ENCODE measurements around the gene CCDC50.

DNA sequence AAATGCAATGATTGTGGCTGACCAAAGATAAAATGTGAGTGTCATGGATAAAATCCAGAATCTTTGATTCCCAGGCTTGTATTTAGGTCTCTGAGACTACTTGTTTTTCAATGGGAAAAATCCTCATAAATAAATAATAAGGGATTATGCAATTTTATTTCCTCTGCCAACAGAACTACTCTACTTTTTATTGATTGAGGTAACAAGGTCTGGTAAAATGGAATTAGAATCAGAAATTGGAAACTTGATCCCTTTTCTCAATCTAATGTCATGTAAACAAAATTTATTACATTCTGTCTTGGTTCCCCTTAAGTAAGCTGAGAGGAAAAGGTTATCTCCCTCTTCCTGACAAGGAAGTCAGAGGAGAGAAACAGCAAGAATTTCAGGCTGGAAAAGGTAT lies 48.3 kb upstream of the CCDC50 start:
- TF ChIP-seq POLR2A (IDR thresholded peaks at IDR 0.05) (no peak), CTCF (IDR thresholded peaks at IDR 0.05) (no peak), POLR2AphosphoS5 (IDR thresholded peaks at IDR 0.05) (no peak)
